HG03159 (cell line): ENCODE results near the gene BDKRB1.
"Not testable (repeated sequence)": the region's sequence is repeated elsewhere in the genome, so short reads cannot be mapped to it uniquely, and the experiment has no call there.

ENCODE experiments used
- ATAC-seq: cut with Tn5 transposase; IDR thresholded peaks from one replicate; pipeline ENCODE4 v1.9.1; 2021; ENCODE audit warnings: mild to moderate bottlenecking, moderate library complexity; ENCODE audit not compliant: unreplicated experiment

BDKRB1 gene

GRCh38 chr14:96232506-96232905, 23.5 kb upstream of the BDKRB1 start:
- ATAC-seq, result no peak

- ATAC-seq, result no peak
Measured at GRCh38 chr14:96233661-96234060, 22.3 kb upstream of the BDKRB1 start.

- no peak for ATAC-seq
Measured at GRCh38 chr14:96235426-96235825, 20.6 kb upstream of the BDKRB1 start.

GRCh38 chr14:96237641-96238040, 18.4 kb upstream of the BDKRB1 start:
- no peak for ATAC-seq

- ATAC-seq, result no peak
Measured at GRCh38 chr14:96238676-96239265, 17.2 kb upstream of the BDKRB1 start.

- ATAC-seq, result no peak
Measured at GRCh38 chr14:96239711-96240141, 16.3 kb upstream of the BDKRB1 start.

GRCh38 chr14:96240641-96241040, 15.4 kb upstream of the BDKRB1 start:
- no peak for ATAC-seq

GRCh38 chr14:96242126-96242525, 13.9 kb upstream of the BDKRB1 start:
- ATAC-seq, result no peak

GRCh38 chr14:96243785-96244184, 12.2 kb upstream of the BDKRB1 start:
- no peak for ATAC-seq

GRCh38 chr14:96245074-96245473, 10.9 kb upstream of the BDKRB1 start:
- ATAC-seq, result not testable (repeated sequence)

- ATAC-seq, result no peak
Measured at GRCh38 chr14:96245710-96246538, 10.1 kb upstream of the BDKRB1 start.

- ATAC-seq, result no peak
Measured at GRCh38 chr14:96246539-96246847, 9.5 kb upstream of the BDKRB1 start.

GRCh38 chr14:96247031-96247430, 9.0 kb upstream of the BDKRB1 start:
- ATAC-seq, result no peak

GRCh38 chr14:96249029-96249428, 7.0 kb upstream of the BDKRB1 start:
- no peak for ATAC-seq

- no peak for ATAC-seq
Measured at GRCh38 chr14:96250485-96250884, 5.5 kb upstream of the BDKRB1 start.

GRCh38 chr14:96251656-96252155, 4.3 kb upstream of the BDKRB1 start:
- no peak for ATAC-seq

- ATAC-seq, result no peak
Measured at GRCh38 chr14:96252323-96252998, 3.5 kb upstream of the BDKRB1 start.

GRCh38 chr14:96252999-96253539, 2.9 kb upstream of the BDKRB1 start:
- no peak for ATAC-seq

GRCh38 chr14:96254687-96255086, 1.3 kb upstream of the BDKRB1 start:
- ATAC-seq, result no peak

GRCh38 chr14:96256407-96256806, 397 bp downstream of the BDKRB1 start:
- ATAC-seq, result no peak

- no peak for ATAC-seq
Measured at GRCh38 chr14:96257056-96257455, 1.0 kb downstream of the BDKRB1 start.

- ATAC-seq, result no peak
Measured at GRCh38 chr14:96257900-96258299, 1.9 kb downstream of the BDKRB1 start.
